MCF 10A (cell line): ENCODE results near the gene KRTAP17-1. TPM values are rescaled to one million over a fixed set of nuclear protein-coding genes. Genes with fewer than 3 reads are reported as not detected.
"Not testable (repeated sequence)": the region's sequence is repeated elsewhere in the genome, so short reads cannot be mapped to it uniquely, and the experiment has no call there.

Source experiments
- BruUV-seq: library from RNA; stranded (reverse); fragments of 400-500 nt; replicated peaks from 2 replicates; lab custom pipeline; 2021; lab: Mats Ljungman, UMichigan
- CTCF ChIA-PET: fragments of 300-600 bp; sonication (Branson Sonifier 250); formaldehyde crosslinking; extraction: SDS; loops from one replicate; lab custom pipeline; 2021; ENCODE audit warnings: antibody characterized with exemption, inconsistent platforms; lab: Yijun Ruan, JAX
- POLR2A ChIA-PET: fragments of 300-600, 350-650 bp; sonication (Branson Sonifier 250); formaldehyde crosslinking; extraction: SDS; loops from one replicate; lab custom pipeline; 2020; ENCODE audit warnings: antibody characterized with exemption, inconsistent platforms; lab: Yijun Ruan, JAX
- DNase-seq: peaks from one replicate; pipeline ENCODE4 v3.0.0-alpha.2; 2018; ENCODE audit not compliant: unreplicated experiment
- H3K27ac Mint-ChIP-seq: one replicate; pipeline ENCODE4 v1.8.0; 2022; ENCODE audit warnings: mild to moderate bottlenecking, low read depth, mixed read lengths; ENCODE audit not compliant: unreplicated experiment
- H3K27me3 Mint-ChIP-seq: one replicate; pipeline ENCODE4 v1.8.0; 2022; ENCODE audit warnings: mixed read lengths; ENCODE audit not compliant: insufficient read depth, unreplicated experiment
- H3K36me3 Mint-ChIP-seq: one replicate; pipeline ENCODE4 v1.8.0; 2022; ENCODE audit warnings: mild to moderate bottlenecking, moderate library complexity, mixed read lengths; ENCODE audit not compliant: insufficient read depth, unreplicated experiment
- H3K4me1 Mint-ChIP-seq: one replicate; pipeline ENCODE4 v1.8.0; 2022; ENCODE audit warnings: mixed read lengths; ENCODE audit not compliant: insufficient read depth, unreplicated experiment
- H3K4me3 Mint-ChIP-seq: one replicate; pipeline ENCODE4 v1.8.0; 2022; ENCODE audit warnings: mild to moderate bottlenecking, moderate library complexity, mixed read lengths; ENCODE audit not compliant: unreplicated experiment
- H3K9me3 Mint-ChIP-seq: one replicate; pipeline ENCODE4 v1.8.0; 2022; ENCODE audit warnings: mixed read lengths; ENCODE audit not compliant: unreplicated experiment
- CTCF ChIP-seq: fragments of 200-600 bp; IDR thresholded peaks from one replicate; pipeline ENCODE4 v1.8.0; 2022; ENCODE audit warnings: antibody characterized with exemption, mild to moderate bottlenecking; ENCODE audit not compliant: unreplicated experiment
- intact Hi-C: fragments of 100-400 bp; cut with micrococcal nuclease; formaldehyde crosslinking; loops from 2 replicates; pipeline ENCODE4 v1.14.1; 2022
- total RNA-seq: library from RNA; stranded (reverse); gene quantifications from 2 replicates; pipeline ENCODE4 v1.2.3, GENCODE V29; 2022

The KRTAP17-1 gene
- total RNA-seq, 1 experiment from 2014 or later = not detected

DNA sequence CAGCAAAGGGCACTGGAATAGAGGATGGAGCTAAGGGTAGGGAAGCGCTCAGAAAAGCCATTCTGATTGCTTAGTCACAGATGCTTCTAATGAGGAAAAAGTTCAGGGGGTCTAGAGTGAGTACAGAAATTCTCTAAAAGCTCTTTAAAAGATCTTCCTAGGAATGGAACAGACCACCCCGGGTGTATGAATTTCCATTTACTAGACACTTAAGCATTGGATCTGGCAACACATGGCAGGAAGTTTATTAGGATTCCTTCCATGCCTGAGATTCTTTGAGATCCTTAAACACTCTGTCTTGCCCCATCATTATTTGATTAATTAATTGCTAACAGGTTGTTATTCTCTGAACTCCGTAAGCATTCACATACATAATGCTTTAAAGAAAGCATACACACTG, 31.5 kb downstream of the KRTAP17-1 start:
- no peak overlapping the region for H3K27ac Mint-ChIP-seq

DNA sequence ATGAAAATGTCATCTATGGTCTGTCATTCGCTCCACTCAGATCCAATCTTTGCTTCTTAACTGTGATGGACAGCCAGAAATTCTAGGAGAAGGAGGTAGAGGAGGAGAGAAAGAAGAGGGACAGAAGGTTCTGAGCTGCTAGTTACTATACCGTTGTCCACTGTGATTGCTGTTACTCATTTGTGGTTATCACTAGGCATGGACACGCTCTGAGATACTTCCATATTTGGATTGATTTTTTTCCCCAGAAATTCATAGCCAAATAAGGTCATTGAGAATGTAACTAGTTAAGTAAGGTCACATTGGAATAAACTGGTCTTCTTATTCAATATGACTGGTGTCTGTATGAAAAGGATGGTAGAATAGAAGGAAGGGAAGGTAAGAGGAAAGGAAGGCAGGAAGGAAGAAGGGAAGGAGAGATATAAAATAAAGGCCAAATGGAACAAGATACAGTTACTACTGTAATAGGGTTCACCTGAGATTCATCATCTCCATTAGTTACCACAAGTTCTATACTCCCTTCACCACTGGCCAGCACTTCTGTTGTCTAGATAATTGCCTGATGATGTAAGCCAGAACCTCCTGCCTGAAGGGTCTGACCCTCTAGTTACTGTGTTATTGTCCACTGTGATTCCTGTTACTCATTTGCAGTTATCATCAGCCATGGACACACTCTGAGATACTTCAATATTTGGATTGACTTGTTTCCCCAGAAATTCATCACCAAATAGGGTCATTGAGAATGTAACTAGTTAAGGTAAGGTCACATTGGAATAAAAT, 37.1 kb downstream of the KRTAP17-1 start:
- ChIA-PET POLR2A (no interaction called here), CTCF (no interaction called here)
- Mint-ChIP-seq H3K36me3 (no peaks in the 10 kb centered on the region), H3K9me3 (no peaks in the 10 kb centered on the region), H3K27ac (no peak overlapping the region), H3K4me3 (no peak overlapping the region), H3K4me1 (no peaks in the 10 kb centered on the region), H3K27me3 (peaks cover 76% of the 10 kb centered on the region)
- no peak for TF ChIP-seq CTCF
- BruUV-seq = no TSS peak
- intact Hi-C loops = no loop called here
- no peak for DNase-seq

More for the DNA sequence above, 31.5 kb downstream of the KRTAP17-1 start:
- ChIA-PET CTCF (interaction anchor here (0.6 to 0.7 kb wide), 2 partner anchors 166 to 208 kb away, joined by 3 read pairs; no protein-coding TSS in a partner anchor), POLR2A (no interaction called here)
- H3K9me3 Mint-ChIP-seq = no peaks in the 10 kb centered on the region
- no peak overlapping the region for H3K4me3 Mint-ChIP-seq
- no peak for DNase-seq
- TF ChIP-seq CTCF = no peak
- H3K36me3 Mint-ChIP-seq = no peaks in the 10 kb centered on the region
- H3K27me3 Mint-ChIP-seq = peaks cover 46% of the 10 kb centered on the region
- intact Hi-C loops = no loop called here
- no TSS peak for BruUV-seq
- no peaks in the 10 kb centered on the region for H3K4me1 Mint-ChIP-seq

DNA sequence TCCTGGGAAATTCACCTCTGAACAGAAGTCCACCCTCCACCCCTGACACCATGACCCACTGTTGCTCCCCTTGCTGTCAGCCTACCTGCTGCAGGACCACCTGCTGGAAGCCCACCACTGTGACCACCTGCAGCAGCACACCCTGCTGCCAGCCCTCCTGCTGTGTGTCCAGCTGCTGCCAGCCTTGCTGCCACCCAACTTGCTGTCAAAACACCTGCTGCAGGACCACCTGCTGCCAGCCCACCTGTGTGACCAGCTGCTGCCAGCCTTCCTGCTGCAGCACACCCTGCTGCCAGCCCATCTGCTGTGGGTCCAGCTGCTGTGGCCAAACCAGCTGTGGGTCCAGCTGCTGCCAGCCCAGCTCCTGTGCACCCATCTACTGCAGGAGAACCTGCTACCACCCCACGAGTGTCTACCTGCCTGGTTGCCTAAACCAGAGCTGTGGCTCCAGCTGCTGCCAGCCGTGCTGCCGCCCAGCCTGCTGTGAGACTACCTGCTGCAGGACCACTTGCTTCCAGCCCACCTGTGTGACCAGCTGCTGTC, 39.8 kb downstream of the KRTAP17-1 start, which contains the start of gene KRTAP9-7:
TSS of gene KRTAP9-7 (plus strand) at position 51 of the 543 bp plus-strand sequence. CDS start at position 51, 0 bp downstream.
- POLR2A ChIA-PET = interaction anchor here (1.2 kb wide), 1 partner anchor 104 kb away, joined by 3 read pairs; no protein-coding TSS in a partner anchor
- BruUV-seq, H3K36me3 Mint-ChIP-seq, H3K27ac Mint-ChIP-seq, H3K4me3 Mint-ChIP-seq, H3K9me3 Mint-ChIP-seq, DNase-seq, intact Hi-C loops, H3K4me1 Mint-ChIP-seq: not testable (repeated sequence)
- CTCF ChIA-PET = interaction anchor here (0.7 kb wide), 1 partner anchor 86 kb away, joined by 3 read pairs; no protein-coding TSS in a partner anchor
- H3K27me3 Mint-ChIP-seq = peaks cover 54% of the 10 kb centered on the region

DNA sequence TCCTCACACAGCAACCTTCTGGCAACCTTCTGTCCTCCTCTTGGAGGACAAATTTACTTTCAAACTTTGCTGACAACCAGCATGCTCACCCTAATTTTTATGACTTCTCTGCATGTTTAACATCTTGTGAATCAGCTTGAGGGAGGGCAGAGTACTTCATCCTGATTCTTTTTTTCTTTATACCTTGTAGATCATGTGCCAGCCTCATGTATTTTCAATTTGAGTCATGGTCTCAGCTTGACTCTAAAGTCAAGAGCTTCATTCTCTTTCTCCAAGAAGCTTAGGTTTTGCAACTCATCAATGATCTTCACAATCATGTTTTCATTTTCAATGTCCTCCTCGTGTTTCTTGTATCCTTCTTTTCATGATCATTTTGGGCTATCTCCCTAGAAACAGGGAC, 43.7 kb downstream of the KRTAP17-1 start:
- H3K4me1 Mint-ChIP-seq = no peaks in the 10 kb centered on the region
- POLR2A ChIA-PET = no interaction called here
- intact Hi-C loops = no loop called here
- BruUV-seq = no TSS peak
- CTCF ChIA-PET = no interaction called here
- H3K27ac Mint-ChIP-seq = no peak overlapping the region
- no peak for TF ChIP-seq CTCF
- no peaks in the 10 kb centered on the region for H3K9me3 Mint-ChIP-seq
- H3K27me3 Mint-ChIP-seq = peaks cover 15% of the 10 kb centered on the region
- DNase-seq = no peak
- no peak overlapping the region for H3K4me3 Mint-ChIP-seq
- no peaks in the 10 kb centered on the region for H3K36me3 Mint-ChIP-seq

DNA sequence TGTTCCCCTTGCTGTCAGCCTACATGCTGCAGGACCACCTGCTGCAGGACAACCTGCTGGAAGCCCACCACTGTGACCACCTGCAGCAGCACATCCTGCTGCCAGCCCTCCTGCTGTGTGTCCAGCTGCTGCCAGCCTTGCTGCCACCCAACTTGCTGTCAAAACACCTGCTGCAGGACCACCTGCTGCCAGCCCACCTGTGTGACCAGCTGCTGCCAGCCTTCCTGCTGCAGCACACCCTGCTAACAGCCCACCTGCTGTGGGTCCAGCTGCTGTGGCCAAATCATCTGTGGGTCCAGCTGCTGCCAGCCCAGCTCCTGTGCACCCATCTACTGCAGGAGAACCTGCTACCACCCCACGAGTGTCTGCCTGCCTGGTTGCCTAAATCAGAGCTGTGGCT, 44.2 kb downstream of the KRTAP17-1 start:
- H3K9me3 Mint-ChIP-seq, H3K27me3 Mint-ChIP-seq, BruUV-seq, H3K4me1 Mint-ChIP-seq, DNase-seq, H3K4me3 Mint-ChIP-seq, POLR2A ChIA-PET, H3K36me3 Mint-ChIP-seq, H3K27ac Mint-ChIP-seq, intact Hi-C loops, CTCF ChIA-PET: not testable (repeated sequence)
